ENCODE results near the gene TMED9.

DNA sequence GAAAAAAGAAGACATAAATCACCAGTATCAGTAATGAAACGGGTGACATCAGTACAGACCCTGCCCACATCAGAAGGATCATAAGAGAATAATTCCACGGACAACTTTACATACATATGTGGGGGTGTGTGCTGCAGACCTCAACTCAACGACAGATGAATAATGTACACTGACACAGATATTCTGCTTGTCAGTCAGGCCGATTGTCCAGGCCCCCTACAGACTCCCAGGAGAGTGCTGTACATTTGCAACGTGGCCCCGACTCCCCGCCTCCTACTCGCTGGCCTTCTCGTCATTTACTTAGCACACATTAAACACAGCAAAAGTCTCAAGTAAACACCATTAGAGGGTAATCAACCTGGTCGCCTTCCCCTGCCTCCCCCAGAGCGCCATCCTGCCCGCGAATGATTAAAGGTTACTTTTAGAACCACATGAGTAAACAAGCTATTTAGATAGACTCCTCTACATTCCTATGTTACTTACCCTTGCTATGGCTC is 3.5 kb upstream of the TMED9 start:
- TF ChIP-seq ZNF274 (IDR thresholded peaks at IDR 0.05; ENCODE audit: low read depth, low read length) (no peak), YY1 (IDR thresholded peaks at IDR 0.05; ENCODE audit: insufficient read depth, insufficient read length) (no peak), SUZ12 (IDR thresholded peaks at IDR 0.05; ENCODE audit: extremely low read depth, insufficient read depth, insufficient read length) (no peak)
